ENCODE results near the gene MCC.

MCC gene

DNA sequence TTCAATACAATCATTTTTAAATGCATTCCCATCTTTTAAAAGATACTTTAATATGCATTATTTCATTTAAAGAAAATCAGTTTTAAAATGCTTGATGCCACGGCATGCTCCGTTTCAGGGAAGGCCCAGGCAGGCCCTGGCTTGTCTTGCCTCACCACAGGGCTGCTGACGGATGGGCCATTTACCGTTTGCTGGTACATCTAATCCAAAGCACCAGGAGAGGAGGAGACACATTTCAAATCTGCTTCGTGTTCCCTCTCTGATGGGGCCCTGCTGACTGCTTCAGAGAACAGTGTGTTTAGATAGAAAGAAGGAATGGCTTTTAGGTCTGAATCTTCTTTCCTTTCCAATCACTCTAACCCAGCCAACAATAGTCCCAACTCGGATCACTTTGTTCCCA, 326.4 kb downstream of the MCC start (continued):
- TF ChIP-seq, protein P1, sequence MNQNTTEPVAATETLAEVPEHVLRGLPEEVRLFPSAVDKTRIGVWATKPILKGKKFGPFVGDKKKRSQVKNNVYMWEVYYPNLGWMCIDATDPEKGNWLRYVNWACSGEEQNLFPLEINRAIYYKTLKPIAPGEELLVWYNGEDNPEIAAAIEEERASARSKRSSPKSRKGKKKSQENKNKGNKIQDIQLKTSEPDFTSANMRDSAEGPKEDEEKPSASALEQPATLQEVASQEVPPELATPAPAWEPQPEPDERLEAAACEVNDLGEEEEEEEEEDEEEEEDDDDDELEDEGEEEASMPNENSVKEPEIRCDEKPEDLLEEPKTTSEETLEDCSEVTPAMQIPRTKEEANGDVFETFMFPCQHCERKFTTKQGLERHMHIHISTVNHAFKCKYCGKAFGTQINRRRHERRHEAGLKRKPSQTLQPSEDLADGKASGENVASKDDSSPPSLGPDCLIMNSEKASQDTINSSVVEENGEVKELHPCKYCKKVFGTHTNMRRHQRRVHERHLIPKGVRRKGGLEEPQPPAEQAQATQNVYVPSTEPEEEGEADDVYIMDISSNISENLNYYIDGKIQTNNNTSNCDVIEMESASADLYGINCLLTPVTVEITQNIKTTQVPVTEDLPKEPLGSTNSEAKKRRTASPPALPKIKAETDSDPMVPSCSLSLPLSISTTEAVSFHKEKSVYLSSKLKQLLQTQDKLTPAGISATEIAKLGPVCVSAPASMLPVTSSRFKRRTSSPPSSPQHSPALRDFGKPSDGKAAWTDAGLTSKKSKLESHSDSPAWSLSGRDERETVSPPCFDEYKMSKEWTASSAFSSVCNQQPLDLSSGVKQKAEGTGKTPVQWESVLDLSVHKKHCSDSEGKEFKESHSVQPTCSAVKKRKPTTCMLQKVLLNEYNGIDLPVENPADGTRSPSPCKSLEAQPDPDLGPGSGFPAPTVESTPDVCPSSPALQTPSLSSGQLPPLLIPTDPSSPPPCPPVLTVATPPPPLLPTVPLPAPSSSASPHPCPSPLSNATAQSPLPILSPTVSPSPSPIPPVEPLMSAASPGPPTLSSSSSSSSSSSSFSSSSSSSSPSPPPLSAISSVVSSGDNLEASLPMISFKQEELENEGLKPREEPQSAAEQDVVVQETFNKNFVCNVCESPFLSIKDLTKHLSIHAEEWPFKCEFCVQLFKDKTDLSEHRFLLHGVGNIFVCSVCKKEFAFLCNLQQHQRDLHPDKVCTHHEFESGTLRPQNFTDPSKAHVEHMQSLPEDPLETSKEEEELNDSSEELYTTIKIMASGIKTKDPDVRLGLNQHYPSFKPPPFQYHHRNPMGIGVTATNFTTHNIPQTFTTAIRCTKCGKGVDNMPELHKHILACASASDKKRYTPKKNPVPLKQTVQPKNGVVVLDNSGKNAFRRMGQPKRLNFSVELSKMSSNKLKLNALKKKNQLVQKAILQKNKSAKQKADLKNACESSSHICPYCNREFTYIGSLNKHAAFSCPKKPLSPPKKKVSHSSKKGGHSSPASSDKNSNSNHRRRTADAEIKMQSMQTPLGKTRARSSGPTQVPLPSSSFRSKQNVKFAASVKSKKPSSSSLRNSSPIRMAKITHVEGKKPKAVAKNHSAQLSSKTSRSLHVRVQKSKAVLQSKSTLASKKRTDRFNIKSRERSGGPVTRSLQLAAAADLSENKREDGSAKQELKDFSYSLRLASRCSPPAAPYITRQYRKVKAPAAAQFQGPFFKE (tag by site-specific recombination; IDR thresholded peaks at IDR 0.05; ENCODE audit: borderline replicate concordance), result no peak
- TF ChIP-seq ZNF596 (tag by site-specific recombination; IDR thresholded peaks at IDR 0.05) (peak; percentile 25; the same call in 1 of the 2 replicates), ZNF214 (tag by site-specific recombination; IDR thresholded peaks at IDR 0.05; ENCODE audit: borderline replicate concordance) (no peak)

DNA sequence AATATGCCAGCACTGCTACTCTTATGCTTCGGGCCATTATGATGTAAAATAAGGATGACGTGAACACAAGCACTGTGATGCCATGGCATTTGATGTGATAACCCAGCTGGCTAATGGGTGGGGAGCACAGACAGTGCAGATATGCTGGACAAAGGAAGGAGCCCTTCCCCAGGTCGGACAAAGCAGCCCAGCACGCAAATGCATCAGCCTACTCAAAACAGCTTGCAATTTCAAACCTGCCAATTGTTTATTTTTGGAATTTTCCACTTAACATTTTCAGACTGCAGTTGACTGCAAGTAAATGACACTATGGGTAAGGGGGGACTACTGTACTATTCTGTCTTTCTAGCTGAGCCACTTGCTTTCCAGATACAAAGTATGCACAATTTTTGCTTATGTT, 330.4 kb downstream of the MCC start:
- CTCF ChIA-PET, result interaction anchor here (0.6 kb wide), 1 partner anchor 30 kb away, joined by 4 read pairs; no protein-coding TSS in a partner anchor
- no peak for TF ChIP-seq ZNF2 (tag by site-specific recombination; IDR thresholded peaks at IDR 0.05)
- TF ChIP-seq, protein P2, sequence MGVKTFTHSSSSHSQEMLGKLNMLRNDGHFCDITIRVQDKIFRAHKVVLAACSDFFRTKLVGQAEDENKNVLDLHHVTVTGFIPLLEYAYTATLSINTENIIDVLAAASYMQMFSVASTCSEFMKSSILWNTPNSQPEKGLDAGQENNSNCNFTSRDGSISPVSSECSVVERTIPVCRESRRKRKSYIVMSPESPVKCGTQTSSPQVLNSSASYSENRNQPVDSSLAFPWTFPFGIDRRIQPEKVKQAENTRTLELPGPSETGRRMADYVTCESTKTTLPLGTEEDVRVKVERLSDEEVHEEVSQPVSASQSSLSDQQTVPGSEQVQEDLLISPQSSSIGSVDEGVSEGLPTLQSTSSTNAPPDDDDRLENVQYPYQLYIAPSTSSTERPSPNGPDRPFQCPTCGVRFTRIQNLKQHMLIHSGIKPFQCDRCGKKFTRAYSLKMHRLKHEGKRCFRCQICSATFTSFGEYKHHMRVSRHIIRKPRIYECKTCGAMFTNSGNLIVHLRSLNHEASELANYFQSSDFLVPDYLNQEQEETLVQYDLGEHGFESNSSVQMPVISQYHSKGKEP (tag by site-specific recombination; IDR thresholded peaks at IDR 0.05), result peak; percentile 29; the same call in 1 of the 2 replicates
- no peaks in the 10 kb centered on the region for H3K36me3 ChIP-seq (ENCODE audit: control insufficient read depth in 2 of 2, insufficient read depth in 1 of 2, low read length in 2 of 2)
- peaks cover 5% of the 10 kb centered on the region; the same call in 1 of the 2 replicates for H3K4me1 ChIP-seq (ENCODE audit: control insufficient read depth, insufficient read depth, low read length)
- no peak overlapping the region for H3K4me3 ChIP-seq (ENCODE audit: low read depth, low read length)
- POLR2A ChIA-PET, result no interaction called here
- H3K9me3 ChIP-seq (ENCODE audit: control insufficient read depth, insufficient read depth, low read depth, low read length), result no peaks in the 10 kb centered on the region
- H3K27ac ChIP-seq (ENCODE audit: extremely low read depth, low read depth, low read length), result no peak overlapping the region

DNA sequence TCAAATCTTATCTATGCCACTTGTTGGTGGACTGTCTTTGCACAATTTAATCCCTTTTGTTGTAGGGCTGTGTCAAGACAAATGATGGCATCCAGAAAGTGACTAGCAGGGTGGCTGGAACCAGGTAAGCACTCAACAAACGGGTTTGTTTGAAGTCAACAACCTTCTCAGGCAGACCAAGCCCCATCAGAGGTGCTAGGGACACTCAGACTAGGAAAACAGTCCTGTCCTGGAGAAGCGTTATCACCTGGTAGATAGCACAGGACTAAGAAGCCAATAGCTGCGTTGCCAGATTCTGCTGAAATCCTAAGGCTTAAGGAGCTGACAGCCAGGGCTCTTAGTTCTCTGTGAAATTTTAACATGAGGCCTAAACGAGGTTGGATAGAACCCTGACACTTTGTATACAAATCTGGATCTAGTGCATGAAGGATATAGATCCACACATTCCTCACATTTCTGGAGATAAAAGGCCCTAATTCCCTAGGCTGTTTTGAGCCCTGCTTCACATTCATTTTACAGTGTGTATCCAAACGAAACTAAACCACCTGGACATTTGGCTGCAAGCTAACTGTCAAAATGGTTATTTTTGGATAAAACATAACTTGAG, 331.9 kb downstream of the MCC start:
- no peak for TF ChIP-seq SCRT2 (tag by site-specific recombination; IDR thresholded peaks at IDR 0.05)
- no peak for TF ChIP-seq ZNF530 (tag by site-specific recombination; IDR thresholded peaks at IDR 0.05; ENCODE audit: low read depth)
- TF ChIP-seq ZNF544 (tag by site-specific recombination; IDR thresholded peaks at IDR 0.05), result no peak
- no peak for TF ChIP-seq HOXC10 (CRISPR knock-in tag; IDR thresholded peaks at IDR 0.05)
- TF ChIP-seq, protein P3, sequence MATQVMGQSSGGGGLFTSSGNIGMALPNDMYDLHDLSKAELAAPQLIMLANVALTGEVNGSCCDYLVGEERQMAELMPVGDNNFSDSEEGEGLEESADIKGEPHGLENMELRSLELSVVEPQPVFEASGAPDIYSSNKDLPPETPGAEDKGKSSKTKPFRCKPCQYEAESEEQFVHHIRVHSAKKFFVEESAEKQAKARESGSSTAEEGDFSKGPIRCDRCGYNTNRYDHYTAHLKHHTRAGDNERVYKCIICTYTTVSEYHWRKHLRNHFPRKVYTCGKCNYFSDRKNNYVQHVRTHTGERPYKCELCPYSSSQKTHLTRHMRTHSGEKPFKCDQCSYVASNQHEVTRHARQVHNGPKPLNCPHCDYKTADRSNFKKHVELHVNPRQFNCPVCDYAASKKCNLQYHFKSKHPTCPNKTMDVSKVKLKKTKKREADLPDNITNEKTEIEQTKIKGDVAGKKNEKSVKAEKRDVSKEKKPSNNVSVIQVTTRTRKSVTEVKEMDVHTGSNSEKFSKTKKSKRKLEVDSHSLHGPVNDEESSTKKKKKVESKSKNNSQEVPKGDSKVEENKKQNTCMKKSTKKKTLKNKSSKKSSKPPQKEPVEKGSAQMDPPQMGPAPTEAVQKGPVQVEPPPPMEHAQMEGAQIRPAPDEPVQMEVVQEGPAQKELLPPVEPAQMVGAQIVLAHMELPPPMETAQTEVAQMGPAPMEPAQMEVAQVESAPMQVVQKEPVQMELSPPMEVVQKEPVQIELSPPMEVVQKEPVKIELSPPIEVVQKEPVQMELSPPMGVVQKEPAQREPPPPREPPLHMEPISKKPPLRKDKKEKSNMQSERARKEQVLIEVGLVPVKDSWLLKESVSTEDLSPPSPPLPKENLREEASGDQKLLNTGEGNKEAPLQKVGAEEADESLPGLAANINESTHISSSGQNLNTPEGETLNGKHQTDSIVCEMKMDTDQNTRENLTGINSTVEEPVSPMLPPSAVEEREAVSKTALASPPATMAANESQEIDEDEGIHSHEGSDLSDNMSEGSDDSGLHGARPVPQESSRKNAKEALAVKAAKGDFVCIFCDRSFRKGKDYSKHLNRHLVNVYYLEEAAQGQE (tag by site-specific recombination; IDR thresholded peaks at IDR 0.05), result no peak
- TF ChIP-seq EGR2 (tag by site-specific recombination; IDR thresholded peaks at IDR 0.05; ENCODE audit: low read depth), result no peak
- TF ChIP-seq, protein P4, sequence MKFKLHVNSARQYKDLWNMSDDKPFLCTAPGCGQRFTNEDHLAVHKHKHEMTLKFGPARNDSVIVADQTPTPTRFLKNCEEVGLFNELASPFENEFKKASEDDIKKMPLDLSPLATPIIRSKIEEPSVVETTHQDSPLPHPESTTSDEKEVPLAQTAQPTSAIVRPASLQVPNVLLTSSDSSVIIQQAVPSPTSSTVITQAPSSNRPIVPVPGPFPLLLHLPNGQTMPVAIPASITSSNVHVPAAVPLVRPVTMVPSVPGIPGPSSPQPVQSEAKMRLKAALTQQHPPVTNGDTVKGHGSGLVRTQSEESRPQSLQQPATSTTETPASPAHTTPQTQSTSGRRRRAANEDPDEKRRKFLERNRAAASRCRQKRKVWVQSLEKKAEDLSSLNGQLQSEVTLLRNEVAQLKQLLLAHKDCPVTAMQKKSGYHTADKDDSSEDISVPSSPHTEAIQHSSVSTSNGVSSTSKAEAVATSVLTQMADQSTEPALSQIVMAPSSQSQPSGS (tag by site-specific recombination; IDR thresholded peaks at IDR 0.05; ENCODE audit: low read depth), result no peak
- TF ChIP-seq ZNF558 (tag by site-specific recombination; IDR thresholded peaks at IDR 0.05), result peak; percentile 93
- TF ChIP-seq ZNF677 (tag by site-specific recombination; IDR thresholded peaks at IDR 0.05), result no peak

More for the DNA sequence above, 331.9 kb downstream of the MCC start:
- ChIA-PET POLR2A (no interaction called here), CTCF (no interaction called here)
- H3K4me1 ChIP-seq (ENCODE audit: control insufficient read depth, insufficient read depth, low read length), result no peaks in the 10 kb centered on the region; the same call in 1 of the 2 replicates
- no peaks in the 10 kb centered on the region for H3K9me3 ChIP-seq (ENCODE audit: control insufficient read depth, insufficient read depth, low read depth, low read length)
- no peaks in the 10 kb centered on the region for H3K36me3 ChIP-seq (ENCODE audit: control insufficient read depth in 2 of 2, insufficient read depth in 1 of 2, low read length in 2 of 2)
- H3K4me3 ChIP-seq (ENCODE audit: low read depth, low read length), result no peak overlapping the region
- H3K27ac ChIP-seq (ENCODE audit: extremely low read depth, low read depth, low read length), result no peak overlapping the region
